Stimulated activated naive CD4-positive, alpha-beta T cell (primary cell): ENCODE data around the gene LDLRAD3.

Source experiments
- DNase-seq, 6 experiments: peaks; one replicate each; lab custom pipeline; 2025; lab: John Stamatoyannopoulos, UW

The LDLRAD3 gene

DNA sequence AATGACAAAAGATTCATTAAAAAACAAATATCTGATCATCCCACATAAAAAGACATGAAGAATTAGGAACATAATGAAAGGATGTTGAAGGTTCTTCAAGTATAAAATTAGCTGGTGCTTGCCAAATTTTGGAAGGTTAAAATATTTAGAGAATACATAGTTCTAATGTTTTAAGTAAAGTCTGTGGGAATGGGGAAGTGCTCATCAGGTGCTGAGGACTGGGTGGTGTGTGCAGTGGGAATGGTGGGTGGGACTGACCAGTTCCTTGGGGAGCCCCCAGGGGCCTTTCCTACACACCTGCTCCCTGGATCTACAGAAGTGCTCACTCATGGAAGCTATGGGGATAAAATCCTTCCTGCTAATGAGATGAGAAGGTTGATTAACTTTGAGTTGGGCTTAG lies 11.8 kb downstream of the LDLRAD3 start:
- no peak for DNase-seq

DNA sequence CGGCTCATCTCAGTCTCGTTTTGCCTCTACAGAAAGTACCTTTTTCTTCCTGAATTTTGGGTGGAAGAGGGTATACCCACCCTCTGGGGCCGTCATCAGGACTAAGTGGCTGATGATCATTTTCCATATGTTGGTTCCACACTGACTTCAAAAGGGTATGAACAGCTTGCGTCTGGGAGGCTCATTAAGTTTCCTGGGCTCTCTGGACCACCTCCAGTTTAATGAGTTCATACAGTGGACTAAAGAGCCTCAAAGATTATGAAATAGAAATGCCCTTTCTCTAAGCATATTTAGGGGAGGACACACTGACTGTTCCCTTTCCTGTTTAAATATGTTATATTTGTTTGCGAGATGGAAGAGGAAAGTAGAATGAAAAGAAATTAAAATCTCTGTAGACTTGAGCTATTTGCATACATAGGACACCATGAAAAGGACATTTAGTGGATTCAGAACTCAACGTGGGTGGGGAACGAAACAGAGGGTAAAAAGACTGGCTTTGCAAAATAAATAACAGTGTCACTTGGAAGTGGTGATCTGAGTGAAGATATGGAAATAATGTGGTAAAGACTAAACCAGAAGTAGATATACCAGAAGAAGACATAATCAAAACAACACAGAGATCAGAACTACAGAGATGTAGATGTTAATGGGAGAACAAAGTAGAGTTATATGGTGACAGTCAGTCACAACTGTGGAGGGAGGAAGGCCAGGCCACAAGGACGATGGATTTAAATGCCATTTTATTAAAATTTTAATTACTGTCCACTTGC lies 18.7 kb downstream of the LDLRAD3 start:
- no peak for DNase-seq

DNA sequence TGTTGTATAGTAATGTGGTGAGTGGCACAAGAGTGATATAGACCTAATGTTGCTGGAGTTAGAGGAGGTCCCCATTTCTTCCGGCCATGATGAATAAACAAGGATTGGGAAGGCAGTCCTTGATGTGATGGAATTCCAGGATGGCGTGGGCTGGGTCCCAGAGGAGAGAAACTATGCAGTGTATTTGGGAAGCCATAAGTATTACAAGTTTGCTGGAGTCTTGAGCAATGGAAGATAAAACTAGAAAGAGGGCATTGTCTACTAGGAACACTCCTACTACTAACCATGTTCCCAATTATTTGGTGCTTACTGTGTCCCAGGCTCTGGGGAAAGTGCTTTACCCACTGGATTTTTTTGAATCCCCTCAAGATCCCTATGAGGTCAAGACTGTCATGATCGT lies 20.0 kb downstream of the LDLRAD3 start:
- DNase-seq, result no peak

DNA sequence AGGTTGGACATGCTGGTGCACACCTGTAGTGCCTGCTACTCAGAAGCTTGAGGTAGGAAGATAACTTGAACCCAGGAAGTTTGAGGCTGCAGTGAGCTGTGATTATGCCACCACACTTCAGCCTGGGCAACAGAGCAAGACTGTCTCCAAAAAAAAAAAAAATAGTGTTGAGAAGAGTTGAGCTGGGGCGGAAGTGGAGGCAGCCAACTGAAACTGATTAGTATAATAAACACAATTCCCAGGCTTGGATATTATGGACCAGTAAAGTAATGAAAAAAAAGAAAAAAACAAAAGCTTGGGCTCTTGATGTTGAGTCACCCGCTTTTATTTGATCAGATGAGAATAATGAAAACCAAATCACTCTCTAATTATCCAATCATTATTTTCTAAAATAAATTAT lies 21.0 kb downstream of the LDLRAD3 start:
- DNase-seq, result no peak

DNA sequence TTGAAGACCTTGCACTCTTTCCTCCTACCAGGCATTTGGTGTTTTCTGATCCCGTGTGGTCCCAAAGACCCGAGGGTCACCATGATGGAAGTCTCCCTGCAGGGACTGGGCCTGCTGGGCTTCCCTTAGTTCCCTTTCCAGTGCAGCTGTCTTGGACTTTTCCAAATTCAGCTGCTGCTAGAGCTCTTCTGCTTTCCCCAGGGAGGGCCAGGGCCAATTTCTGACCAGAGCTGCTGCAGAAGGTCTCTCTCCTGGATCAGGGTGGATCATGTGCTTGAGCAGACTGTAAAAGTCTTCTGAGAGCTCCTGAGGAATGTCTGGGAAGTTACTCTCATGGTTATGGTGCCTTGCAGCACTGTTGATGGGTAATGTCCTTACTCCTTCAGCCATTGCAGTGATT lies 23.2 kb downstream of the LDLRAD3 start:
- DNase-seq, result no peak

DNA sequence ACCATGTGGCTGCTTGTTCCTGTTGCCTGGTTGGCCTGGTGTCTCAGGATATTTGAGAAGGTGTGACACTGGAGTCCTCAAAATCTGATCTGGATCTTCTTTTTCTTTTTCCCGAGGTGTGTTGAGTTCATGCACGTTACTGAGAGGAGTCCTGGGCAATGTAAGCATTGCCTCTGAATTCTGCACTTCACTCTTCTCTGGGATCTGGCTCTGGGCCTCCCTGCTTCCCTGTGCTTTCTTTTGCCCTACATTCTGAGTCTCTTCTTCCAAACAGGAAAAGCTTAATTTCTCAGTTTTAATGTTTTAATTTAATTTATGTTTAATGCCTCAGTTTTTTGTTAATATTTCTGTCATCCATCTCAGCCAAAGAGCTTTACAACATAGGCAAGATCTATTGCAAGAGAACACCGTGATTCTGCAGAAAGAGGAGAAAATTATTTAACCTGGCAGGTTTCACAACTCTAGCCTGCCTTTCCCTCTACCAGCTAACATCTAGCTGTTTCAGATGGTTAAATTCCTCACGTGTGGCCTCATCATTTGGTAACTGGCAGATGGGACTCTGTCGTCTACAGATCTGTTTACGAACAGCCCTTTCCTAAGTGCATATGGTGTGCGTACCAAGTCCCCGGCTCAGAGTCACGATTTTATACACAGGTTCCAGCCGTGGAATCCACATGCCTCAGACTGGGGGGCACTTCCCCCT lies 24.7 kb downstream of the LDLRAD3 start:
- DNase-seq, result no peak

DNA sequence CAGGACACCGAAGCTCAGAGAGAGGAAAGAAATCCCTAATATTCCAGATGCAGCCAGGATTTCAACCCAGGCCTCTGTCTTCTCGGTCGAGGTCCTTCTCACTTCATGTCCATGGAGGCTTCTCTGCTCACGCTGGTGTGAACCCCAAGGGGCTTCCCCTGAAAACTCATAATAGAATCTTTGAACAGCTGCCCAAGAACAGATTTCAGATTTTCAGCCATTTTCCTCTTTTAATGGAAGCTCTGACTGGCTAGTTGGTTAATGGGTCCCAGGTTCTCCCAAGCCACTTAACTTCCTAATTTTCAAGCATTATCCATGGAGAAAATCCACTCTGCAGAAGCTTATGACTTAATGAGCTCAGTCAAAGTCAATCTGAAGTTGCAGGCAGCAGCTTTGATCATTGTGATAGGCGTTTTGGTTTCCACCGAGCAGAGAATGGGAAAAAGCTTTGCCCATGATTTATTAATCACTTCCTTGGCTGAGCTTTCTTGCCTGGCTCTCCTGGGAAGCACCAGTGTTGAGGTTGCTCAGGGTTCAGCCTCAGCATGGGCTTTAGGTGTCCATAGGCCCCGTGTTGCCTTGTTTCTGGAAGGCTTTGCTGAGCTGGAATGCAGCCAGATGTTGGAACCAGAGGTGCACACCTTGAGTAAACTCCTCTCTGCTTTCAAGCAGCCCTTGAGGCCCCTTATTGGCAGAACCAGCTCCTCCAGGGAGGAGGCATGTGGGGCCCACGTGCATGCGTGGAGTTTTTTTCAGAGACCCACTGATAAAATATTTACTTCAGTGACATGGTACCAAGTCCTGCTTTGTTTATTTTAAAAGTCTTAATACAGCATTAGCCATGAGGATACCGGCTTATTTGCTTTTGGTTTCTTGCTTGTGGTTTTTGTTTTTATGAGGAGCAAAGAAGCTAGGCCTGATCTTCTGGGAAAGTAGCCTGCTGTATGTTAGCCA lies 25.5 kb downstream of the LDLRAD3 start:
- DNase-seq, result no peak

DNA sequence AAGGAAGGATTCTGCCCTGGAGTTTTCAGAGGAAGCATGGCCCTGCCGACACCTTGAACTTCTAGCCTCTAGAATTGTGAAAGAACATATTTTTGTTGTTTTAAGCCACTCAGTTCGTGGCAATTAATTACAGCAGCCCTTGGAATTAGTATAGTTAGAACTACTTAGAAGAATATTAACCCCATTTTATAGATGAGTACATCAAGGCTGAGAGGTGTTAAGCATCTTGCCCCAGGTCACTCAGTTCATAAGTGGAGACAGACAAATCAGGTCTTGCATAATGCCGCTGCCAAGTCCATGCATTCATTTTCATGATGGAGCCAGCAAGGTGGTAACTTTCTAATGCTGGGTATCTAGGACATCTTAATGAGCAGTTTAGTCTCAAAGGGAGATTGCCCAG lies 26.6 kb downstream of the LDLRAD3 start:
- DNase-seq, result no peak

DNA sequence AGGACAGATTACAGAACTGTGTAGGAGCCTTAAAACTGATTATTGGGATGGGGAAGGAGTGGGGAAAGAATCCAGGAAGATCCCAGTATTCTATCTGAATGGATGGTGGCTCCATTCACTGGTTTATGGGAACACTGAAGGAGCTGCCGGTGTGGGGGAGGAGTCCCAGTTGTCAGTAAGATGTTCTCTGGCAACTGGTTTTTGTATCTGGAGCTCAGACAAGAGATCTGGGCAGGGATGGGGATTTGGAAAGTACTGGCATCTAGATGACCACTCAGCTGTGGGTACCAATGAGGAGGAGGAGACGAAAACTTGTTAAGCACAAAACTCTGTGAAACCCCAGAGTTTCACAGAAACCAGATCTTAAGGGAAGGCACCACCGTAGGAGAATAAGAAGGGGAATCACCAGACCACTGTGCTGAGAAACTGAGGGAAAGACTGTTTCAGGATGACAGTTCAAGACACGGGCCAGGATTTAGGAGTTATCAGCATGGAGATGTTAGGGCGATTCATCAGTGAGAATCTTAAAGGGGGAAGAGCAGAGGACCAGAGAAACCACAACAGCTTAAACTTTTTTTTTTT lies 28.1 kb downstream of the LDLRAD3 start:
- DNase-seq, result no peak

DNA sequence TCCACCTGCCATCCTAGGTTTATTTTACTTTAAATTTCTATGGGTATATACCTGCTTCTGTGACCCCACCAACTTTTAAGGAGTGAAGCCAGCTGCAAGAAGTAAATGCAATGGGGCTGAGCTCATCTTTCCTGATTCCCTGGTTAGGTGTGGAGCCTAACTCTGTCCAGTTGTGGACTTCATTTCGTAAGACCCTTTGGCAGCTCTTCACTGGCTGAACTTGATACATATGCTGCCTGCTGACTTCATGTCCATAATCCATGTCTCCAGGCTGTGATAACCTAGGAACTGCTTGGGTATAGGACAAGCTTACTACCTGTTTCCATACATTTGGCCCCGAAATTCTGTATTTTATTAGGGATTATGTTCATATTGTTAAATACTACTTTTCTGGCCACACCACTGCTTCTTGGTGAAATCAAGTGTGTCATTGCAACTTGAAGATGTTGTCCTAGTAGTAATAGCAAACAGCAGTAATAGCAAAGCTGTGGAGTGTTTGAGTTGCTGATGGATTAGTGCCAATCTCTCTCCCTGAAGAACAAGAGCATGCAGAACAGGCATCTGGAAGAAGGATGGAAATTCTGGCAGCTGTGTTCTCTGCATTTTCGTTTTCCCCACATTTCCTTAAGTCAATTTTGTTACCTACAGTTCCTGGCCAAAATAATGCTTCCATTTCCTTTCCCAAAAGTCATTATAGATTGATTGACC lies 31.2 kb downstream of the LDLRAD3 start:
- no peak for DNase-seq

DNA sequence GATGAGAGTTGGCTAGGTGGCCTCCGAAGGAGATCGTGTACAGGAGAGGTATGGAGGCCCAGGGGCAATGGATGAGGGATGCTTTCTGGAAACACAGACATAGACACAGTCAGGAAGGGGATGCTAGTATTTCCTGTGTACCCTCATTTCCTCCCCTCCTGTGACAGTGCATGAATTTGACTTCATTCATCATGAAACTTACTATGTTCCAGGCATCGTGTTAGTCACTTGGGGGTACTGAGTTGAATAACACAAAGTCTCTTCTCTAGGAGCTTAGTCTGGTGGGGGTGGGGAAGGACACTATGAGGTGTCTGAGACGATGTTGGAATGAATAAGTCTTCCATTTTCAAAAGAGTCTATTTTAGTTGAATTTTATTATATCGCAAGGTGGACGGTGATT lies 32.6 kb downstream of the LDLRAD3 start:
- DNase-seq, result no peak

DNA sequence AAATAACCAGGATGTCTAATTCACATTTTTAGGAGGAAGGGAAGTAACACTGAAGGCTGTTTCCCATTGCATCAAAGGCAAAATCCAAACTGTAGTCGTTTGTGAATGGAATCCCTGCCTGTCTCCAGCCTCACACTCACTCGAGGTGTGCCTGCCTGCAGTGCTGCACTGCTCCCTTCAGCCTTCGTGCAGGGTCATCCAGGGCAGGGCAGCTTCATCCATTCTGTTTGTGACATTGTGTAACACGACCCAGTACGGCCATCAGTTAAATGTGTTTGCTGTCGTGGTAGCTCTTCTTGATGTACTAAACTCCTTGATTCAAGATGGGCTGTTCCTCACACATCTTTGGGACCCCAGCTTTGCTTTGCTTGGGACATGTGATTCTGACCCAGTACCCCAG lies 34.3 kb downstream of the LDLRAD3 start:
- DNase-seq, result no peak

DNA sequence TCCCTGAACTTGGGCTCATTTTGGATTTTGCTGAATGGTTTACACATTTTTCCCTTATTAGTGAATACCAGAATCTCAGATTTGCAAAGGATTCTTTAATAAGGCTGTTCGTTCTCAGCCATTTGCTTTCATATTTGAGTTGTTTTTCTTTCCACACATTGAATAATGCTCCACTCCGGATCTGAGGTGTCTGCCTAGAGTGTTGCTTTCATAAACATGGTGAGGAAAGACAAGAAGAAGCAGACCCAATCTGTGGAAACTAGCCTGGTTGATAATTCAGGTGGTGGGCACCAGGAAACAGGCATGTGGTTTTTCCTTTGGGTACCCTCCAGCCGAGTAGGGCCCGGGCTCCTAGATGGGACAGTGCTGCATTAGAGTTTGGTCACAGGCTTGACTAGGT lies 35.0 kb downstream of the LDLRAD3 start:
- DNase-seq, result no peak

DNA sequence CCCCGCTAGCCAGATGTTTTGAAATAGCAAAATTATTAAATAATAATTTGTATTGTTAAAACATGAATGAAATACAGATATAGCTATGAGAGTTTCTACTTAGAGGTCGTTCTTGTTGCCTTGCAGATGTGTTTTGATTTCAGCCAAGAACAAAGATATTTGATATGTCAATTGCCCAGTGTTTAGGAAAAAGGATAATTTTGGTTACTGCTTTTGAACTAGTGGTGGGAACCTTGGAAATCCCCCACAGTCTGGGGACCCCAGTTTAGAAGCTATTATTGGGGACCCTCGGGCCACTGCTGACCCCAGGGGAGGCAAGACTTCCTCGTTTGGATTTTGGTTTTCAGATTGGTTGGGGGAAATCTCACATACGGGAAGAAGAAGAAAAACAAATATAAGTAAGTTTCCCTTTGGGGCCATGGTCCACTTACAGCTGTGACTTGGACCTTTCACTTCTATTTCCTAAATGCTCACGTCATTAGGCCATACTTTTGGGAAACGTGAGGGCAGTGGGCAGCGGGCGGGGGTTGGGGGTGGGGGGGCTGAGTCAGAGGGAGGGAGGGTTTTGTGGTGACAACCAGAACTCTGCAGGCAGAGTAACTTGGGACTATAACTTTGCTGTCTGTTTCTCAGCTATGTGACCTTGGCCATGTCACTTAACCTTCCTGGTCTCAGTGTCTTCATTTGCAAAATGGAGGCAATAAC lies 37.0 kb downstream of the LDLRAD3 start:
- no peak for DNase-seq

DNA sequence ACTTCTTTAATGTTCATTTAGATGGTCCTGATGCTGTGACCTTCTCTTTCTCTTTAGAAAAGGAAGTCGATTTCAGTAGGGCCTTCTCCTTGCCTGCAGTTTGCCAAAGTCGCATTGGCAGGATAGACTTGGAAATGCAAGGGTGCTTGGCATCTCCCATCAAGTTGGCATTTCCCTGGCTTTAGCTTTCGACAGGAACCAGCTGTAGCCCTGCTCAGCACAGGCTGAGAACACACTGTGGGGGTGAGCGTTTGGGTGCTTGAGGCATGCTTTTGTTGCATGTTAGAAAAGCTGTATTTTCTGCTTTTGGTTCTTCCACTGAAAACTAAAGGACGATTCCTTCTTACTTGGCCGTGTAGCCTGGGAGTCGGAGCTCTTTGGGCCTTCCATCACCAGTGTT lies 37.7 kb downstream of the LDLRAD3 start:
- DNase-seq, result no peak

DNA sequence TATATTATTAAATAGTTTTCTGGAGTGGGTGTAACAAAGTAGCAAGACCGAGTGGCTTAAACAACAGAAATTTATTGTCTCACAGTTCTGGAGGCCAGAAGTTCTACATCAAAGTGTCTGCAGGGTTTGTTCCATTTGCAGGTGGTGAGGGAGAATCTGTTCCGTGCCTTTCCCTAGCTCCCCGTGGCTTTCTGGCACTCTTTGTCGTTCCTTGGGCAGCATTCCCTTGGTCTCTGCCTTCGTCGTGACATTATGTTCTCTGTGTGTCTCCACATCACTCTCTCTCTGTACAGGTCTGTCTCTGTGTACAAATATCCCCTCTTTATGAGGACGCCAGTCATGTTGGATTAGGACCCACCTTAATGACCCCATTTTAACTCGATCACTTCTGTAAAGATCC lies 38.2 kb downstream of the LDLRAD3 start:
- no peak for DNase-seq

DNA sequence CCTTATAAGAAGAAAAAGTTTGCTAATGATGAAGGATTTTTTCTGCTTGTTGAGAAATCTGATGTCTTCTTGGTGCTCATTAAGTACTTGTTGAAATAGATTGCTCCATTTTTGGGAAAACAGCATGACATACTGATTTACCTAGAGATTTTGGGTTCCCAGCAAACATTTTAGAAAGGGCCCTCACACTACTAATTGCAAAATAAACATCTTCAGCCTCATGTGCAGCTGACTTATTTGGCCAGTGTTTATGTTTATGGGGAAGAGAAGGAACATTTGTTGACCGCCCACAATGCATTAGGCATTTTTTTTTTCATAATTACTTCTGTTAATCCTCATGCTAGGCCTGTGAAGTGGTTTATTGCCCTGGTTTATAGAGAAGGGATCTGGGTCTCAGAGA lies 40.1 kb downstream of the LDLRAD3 start:
- DNase-seq, result no peak

DNA sequence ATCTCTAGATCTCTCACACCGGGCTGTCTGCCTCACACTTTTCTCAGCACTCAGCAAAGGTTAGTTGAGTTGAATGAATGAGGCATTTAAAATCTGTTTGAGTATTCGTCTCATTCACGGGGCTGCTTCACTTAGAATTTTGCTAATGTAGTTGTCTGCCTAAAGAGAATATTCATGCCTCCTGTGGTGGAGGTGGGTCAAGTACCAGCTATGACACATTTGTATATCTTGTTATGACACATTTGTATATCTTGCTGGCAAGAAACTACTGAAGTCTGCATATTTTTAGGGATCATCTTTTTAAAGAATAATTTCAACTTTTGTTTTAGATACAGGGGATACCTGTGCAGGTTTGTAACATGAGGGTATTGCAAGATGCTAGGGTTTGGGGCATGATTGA lies 43.1 kb downstream of the LDLRAD3 start:
- DNase-seq, result no peak

DNA sequence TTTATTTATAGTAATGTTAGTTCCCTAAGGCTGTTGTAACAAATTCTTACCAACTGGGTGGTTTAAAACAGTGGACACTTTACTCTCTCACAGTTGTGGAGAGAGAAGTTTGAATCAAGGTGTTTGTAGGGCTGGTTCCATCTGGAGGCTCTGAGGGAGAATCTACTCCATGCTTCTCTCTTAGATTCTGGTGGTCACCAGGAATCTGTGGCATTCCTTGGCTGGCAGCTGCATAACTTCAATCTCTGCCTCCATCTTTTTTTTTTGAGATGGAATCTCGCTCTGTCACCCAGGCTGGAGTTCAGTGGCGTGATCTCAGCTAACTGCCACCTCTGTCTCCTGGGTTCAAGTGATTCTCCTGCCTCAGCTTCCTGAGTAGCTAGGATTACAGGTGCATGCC lies 46.3 kb downstream of the LDLRAD3 start:
- DNase-seq, result no peak

DNA sequence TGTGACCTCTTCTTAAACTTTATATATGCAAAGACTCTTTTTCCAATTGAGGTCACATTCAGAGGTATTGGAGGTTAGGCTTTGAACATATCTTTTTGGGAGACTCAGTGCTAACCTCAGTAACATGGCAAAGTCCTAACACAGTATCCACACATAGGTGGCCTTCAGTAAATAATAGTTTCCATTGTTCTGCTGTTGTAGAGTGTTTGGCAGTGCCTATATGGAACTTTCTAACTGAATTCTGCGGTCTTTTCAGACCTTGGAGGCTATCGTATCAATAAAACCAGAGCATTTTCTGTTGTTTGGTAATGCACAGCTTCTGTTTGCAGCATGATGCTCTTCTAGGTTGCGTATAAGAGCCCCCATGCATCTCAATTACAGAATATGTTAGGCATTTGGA lies 47.0 kb downstream of the LDLRAD3 start:
- DNase-seq, result no peak

DNA sequence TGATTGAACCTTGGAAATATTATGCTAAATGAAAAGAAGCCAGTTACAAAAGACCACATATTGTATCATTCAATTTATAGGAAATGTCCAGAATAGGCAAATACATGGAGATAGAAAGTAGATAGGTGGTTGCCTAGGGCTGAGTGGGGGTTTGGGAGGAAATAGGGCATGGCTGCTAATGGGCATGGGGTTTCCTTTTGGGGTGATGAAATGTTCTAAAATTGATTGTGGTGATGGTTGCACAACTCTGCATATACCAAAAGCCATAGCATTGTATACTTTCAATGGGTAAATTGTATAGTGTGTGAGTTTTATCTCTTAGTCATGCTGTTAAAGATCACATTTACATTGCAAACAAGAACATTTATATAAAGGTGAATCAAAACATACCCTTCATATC lies 48.7 kb downstream of the LDLRAD3 start:
- no peak for DNase-seq
